Stimulated activated CD8-positive, alpha-beta memory T cell treated with anti-CD3 and anti-CD28 coated beads, Interleukin-4, amount 100 ng/mL, for 4 hours (primary cell): ENCODE results near the gene PCDHGB4.
"Not testable (repeated sequence)": the region's sequence is repeated elsewhere in the genome, so short reads cannot be mapped to it uniquely, and the experiment has no call there.

ENCODE experiments used
- DNase-seq, 2 donors: peaks; one replicate each; pipeline ENCODE4 v3.0.0-alpha.2; 2020; ENCODE audit warnings: low read depth in 2 of 2, low spot score in 1 of 2

Gene PCDHGB4

DNA sequence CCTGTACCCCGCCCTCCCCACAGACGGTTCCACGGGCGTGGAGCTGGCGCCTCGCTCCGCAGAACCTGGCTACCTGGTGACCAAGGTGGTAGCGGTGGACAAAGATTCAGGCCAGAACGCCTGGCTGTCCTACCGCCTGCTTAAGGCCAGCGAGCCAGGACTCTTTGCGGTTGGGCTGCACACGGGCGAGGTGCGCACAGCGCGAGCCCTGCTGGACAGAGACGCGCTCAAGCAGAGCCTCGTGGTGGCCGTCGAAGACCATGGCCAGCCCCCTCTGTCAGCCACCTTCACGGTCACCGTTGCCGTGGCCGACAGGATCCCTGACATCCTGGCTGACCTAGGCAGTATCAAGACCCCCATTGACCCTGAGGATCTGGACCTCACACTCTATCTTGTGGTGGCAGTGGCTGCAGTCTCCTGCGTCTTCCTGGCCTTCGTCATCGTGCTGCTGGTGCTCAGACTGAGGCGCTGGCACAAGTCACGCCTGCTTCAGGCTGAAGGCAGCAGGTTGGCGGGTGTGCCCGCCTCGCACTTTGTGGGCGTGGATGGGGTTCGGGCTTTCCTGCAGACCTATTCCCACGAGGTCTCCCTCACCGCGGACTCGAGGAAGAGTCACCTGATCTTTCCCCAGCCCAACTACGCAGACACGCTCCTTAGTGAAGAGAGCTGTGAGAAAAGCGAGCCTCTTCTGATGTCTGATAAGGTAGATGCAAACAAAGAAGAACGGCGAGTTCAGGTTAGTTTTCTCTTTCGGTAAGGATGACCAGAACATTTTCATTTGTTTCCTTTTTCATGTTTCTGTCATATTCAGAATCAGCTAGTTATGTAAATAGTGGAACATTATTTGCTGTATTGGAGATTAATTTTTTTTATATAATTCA lies 21.2 kb upstream of the PCDHGB4 start:
- no peak for DNase-seq

DNA sequence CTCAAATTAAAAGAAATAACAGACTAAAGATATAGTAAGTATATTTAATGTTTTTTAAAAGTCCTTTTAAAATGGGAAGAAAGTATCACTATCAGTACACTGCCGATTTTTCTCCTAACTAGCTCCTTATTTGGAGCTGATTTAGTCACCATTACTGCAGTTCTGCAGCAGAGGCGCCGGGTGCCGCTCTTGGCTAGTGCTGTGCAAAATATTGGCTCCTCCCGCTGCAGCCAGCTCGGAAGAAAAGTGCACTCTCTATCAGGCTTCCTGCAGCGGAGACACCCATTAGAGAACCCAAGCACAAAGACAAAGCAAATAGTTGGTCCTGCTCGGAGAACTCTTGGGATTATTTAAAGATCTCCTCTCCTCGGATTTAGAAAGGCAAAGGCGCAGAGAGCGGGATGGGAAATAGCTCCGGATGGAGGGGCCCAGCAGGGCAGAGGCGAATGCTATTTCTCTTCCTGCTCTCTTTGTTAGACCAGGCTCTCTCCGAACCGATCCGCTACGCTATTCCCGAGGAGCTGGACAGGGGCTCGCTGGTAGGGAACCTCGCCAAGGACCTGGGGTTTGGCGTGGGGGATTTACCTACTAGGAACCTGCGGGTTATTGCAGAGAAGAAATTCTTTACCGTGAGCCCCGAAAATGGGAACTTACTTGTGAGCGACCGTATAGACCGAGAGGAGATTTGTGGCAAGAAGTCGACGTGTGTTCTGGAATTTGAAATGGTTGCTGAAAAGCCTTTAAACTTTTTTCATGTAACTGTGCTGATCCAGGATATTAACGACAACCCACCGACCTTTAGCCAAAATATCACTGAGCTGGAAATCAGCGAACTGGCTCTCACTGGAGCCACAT lies 17.3 kb upstream of the PCDHGB4 start, which contains the start of gene PCDHGB3:
Gene PCDHGB3, plus strand, starts transcription at position 249 of the 855 bp plus-strand sequence. Its CDS starts 153 bp downstream, at position 402.
- DNase-seq: no peak

DNA sequence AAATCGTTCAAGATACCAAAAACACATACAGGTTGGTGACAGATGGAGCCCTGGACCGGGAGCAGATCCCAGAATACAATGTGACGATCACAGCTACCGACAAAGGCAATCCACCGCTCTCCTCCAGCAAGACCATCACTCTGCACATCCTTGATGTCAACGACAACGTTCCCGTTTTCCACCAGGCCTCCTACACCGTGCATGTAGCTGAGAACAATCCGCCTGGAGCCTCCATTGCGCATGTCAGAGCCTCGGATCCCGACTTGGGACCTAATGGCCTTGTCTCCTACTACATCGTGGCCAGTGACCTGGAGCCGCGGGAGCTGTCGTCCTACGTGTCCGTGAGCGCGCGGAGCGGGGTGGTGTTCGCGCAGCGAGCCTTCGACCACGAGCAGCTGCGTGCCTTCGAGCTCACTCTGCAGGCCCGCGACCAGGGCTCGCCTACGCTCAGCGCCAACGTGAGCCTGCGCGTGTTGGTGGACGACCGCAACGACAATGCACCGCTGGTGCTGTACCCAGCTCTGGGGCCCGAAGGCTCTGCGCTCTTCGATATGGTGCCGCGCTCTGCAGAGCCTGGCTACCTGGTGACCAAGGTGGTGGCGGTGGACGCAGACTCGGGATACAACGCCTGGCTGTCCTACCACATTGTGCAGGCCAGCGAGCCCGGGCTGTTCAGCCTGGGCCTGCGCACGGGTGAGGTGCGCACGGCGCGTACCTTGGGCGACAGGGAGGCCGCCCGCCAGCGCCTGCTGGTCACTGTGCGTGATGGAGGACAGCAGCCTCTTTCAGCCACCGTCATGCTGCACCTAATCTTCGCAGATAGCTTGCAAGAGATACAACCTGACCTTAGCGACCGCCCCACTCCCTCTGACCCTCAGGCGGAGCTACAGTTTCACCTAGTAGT lies 15.7 kb upstream of the PCDHGB4 start:
- no peak for DNase-seq

DNA sequence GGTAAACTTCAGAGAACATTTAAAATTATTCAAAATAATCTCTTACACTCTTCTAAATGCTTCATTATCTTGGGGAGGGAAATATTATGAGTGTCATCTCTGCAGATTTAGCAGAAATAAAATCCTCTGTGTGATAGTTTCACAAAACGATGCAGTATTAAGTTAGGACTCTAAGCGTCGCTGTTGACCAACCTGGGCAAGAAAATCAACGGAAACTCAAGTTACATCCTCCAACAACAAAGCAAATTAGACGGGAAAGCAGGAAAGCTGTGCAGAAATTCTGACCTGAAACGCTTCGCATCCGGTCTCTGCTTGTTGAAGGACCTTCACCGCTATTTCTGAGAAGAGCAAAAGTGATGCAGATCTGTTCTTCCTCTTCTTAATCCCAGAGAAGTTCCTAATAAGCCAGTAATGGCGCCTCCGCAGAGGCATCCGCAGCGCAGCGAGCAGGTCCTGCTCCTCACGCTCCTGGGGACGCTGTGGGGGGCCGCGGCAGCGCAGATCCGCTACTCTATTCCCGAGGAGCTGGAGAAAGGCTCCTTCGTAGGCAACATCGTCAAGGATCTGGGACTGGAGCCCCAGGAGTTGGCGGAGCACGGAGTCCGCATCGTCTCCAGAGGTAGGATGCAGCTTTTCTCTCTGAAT lies 13.7 kb upstream of the PCDHGB4 start, which contains the start of gene PCDHGA6:
Gene PCDHGA6, plus strand, starts transcription at position 219 of the 645 bp plus-strand sequence. Its CDS starts 193 bp downstream, at position 412.
- no peak for DNase-seq

DNA sequence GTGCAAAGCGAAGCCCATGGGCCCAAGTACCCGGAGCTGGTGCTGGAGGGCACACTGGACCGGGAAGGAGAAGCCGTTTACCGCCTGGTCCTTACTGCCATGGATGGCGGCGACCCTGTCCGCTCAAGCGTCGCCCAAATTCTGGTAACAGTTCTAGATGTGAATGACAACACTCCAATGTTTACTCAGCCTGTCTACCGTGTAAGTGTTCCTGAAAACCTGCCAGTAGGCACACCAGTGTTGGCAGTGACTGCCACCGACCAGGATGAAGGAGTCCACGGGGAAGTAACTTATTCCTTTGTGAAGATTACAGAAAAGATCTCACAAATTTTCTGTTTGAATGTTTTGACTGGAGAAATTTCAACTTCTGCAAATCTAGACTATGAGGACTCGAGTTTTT lies 12.9 kb upstream of the PCDHGB4 start:
- no peak for DNase-seq

DNA sequence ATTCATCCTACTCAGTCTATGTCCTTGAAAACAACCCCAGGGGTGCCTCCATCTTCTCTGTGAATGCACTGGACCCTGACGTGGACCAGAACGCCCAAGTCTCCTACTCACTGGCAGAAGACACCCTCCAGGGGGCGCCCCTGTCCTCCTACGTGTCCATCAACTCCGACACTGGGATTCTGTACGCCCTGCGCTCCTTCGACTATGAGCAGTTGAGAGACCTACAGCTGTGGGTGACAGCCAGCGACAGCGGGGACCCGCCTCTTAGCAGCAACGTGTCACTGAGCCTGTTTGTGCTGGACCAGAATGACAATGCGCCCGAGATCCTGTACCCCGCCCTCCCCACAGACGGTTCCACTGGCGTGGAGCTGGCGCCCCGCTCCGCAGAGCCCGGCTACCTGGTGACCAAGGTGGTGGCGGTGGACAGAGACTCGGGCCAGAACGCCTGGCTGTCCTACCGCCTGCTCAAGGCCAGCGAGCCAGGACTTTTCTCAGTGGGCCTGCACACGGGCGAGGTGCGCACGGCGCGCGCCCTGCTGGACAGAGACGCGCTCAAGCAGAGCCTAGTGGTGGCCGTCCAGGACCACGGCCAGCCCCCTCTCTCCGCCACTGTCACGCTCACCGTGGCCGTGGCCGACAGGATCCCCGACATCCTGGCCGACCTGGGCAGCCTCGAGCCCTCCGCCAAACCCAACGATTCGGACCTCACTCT lies 11.9 kb upstream of the PCDHGB4 start:
- DNase-seq: not testable (repeated sequence)

DNA sequence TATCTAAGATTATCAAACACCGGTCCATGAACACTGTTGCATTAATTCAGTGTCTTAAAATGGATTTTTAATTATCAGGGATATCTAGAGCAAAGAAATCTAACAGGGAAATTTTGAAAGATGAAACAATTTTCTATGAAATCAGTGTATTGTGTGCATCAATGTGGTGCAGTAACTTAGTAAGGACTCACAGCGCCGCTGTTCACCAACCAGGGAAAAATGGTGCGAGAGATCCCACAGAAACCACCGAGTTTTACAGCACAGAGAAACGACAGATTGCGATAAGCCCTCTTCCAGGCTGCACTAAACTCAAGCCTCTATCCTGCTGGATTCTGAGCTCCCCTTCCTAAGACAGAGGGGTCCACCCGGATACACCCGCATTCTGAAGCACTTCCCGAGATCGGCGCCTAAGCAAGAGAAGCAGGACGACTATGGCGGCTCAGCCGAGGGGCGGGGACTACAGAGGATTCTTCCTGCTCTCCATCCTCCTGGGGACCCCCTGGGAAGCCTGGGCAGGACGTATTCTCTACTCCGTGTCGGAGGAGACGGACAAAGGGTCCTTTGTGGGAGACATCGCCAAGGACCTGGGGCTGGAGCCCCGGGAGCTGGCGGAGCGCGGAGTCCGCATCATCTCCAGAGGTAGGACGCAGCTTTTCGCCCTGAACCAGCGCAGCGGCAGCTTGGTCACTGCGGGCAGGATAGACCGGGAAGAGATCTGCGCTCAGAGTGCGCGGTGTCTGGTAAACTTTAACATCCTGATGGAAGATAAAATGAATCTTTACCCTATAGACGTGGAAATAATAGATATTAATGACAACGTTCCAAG lies 4.8 kb upstream of the PCDHGB4 start, which contains the start of gene PCDHGA7:
Gene PCDHGA7, plus strand, starts transcription at position 274 of the 826 bp plus-strand sequence. Its CDS starts 158 bp downstream, at position 432.
- DNase-seq: no peak

DNA sequence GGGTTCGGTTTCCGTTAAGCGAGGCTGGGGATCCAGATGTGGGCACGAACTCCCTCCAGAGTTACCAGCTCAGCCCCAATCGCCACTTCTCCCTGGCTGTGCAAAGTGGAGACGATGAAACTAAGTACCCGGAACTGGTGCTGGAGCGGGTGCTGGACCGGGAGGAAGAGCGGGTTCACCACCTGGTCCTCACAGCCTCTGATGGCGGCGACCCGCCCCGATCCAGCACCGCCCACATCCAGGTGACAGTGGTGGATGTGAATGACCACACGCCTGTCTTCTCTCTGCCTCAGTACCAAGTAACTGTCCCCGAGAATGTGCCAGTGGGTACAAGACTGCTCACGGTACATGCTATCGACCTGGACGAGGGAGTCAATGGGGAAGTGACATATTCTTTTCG lies 4.2 kb upstream of the PCDHGB4 start:
- no peak for DNase-seq

DNA sequence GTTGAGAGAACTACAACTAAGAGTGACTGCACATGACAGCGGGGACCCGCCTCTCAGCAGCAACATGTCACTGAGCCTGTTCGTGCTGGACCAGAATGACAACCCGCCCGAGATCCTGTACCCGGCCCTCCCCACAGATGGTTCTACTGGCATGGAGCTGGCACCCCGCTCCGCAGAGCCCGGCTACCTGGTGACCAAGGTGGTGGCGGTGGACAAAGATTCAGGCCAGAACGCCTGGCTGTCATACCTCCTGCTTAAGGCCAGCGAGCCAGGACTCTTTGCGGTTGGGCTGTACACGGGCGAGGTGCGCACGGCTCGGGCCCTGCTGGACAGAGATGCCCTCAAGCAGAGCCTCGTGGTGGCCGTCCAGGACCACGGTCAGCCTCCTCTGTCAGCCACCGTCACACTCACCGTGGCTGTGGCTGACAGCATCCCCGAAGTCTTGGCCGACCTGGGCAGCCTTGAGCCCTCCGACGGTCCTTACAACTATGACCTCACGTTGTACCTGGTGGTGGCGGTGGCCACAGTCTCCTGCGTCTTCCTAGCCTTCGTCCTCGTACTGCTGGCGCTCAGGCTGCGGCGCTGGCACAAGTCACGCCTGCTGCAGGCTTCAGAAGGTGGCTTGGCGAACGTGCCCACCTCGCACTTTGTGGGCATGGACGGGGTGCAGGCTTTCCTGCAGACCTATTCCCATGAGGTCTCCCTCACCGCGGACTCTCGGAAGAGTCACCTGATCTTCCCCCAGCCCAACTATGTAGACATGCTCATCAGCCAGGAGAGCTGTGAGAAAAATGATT lies 2.8 kb upstream of the PCDHGB4 start:
- no peak for DNase-seq

DNA sequence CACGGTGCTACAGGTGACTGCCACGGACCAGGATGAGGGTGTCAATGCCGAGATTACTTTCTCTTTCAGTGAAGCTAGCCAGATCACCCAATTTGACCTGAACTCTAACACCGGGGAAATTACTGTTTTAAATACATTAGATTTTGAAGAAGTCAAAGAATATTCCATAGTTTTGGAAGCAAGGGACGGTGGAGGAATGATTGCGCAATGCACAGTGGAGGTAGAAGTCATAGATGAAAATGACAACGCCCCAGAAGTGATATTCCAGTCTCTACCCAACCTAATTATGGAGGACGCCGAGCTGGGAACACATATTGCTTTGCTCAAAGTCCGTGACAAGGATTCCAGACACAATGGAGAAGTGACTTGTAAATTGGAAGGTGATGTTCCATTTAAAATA lies 1.2 kb downstream of the PCDHGB4 start:
- DNase-seq: no peak

DNA sequence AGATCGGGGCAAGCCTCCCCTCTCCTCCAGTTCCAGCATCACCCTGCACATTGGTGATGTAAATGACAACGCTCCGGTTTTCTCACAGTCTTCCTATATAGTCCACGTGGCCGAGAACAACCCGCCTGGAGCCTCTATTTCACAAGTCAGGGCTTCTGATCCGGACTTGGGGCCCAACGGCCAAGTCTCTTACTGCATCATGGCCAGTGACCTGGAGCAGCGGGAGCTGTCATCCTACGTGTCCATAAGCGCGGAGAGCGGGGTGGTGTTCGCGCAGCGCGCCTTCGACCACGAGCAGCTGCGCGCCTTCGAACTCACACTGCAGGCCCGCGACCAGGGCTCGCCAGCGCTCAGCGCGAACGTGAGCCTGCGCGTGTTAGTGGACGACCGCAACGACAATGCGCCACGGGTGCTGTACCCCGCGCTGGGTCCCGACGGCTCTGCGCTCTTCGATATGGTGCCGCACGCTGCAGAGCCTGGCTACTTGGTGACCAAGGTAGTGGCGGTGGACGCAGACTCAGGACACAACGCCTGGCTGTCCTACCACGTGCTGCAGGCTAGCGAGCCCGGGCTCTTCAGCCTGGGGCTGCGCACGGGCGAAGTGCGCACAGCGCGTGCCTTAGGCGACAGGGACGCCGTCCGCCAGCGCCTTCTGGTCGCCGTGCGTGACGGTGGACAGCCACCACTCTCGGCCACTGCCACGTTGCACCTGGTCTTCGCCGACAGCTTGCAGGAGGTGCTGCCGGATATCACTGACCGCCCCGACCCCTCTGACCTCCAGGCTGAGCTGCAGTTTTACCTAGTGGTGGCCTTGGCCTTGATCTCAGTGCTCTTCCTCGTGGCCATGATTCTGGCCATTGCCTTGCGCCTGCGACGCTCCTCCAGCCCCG lies 1.9 kb downstream of the PCDHGB4 start:
- no peak for DNase-seq

DNA sequence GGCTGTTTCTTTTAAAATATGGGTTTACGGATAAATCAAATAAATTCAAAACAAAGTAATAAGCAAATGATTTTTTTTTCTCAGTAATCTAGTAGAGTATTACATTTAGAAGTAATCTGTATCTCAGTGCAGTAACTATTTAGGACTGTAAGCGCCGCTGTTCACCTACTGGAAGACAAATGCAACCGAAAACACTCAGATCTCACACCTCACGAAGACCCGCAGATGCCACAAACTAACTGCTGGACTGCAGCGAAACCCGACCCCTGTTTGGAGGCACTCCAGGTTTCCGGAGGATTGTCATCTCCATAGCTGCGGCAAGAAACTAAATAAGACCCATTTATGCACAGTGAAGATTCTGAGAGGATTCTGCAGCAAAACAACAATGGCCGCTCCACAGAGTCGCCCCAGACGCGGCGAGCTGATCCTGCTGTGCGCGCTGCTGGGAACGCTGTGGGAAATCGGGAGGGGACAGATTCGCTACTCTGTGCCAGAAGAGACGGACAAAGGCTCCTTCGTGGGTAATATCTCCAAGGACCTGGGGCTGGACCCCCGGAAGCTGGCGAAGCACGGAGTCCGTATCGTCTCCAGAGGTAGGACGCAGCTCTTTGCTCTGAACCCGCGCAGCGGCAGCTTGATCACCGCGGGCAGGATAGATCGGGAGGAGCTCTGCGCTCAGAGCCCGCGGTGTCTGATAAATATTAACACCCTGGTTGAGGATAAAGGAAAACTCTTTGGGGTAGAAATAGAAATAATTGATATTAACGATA lies 5.1 kb downstream of the PCDHGB4 start, which contains the start of gene PCDHGA8:
Gene PCDHGA8, plus strand, starts transcription at position 205 of the 770 bp plus-strand sequence. Its CDS starts 181 bp downstream, at position 386.
- DNase-seq: no peak

DNA sequence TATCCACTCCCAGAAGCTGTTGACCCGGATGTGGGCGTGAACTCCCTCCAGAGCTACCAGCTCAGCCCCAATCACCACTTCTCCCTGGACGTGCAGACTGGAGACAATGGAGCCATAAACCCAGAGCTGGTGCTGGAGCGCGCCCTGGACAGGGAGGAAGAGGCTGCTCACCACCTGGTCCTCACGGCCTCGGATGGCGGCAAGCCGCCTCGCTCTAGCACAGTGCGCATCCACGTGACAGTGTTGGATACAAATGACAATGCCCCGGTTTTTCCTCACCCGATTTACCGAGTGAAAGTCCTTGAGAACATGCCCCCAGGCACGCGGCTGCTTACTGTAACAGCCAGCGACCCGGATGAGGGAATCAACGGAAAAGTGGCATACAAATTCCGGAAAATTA lies 5.8 kb downstream of the PCDHGB4 start:
- no peak for DNase-seq

DNA sequence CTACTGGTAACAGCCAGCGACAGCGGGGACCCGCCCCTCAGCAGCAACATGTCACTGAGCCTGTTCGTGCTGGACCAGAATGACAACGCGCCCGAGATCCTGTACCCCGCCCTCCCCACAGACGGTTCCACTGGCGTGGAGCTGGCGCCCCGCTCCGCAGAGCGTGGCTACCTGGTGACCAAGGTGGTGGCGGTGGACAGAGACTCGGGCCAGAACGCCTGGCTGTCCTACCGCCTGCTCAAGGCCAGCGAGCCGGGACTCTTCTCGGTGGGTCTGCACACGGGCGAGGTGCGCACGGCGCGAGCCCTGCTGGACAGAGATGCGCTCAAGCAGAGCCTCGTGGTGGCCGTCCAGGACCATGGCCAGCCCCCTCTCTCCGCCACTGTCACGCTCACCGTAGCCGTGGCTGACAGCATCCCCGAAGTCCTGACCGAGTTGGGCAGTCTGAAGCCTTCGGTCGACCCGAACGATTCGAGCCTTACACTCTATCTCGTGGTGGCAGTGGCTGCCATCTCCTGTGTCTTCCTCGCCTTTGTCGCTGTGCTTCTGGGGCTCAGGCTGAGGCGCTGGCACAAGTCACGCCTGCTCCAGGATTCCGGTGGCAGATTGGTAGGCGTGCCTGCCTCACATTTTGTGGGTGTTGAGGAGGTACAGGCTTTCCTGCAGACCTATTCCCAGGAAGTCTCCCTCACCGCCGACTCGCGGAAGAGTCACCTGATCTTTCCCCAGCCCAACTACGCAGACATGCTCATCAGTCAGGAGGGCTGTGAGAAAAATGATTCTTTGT lies 7.1 kb downstream of the PCDHGB4 start:
- not testable (repeated sequence) for DNase-seq
